HepG2 (cell line): ENCODE results near the gene CRYZL1. TPM values are rescaled to one million over a fixed set of nuclear protein-coding genes. Genes with fewer than 3 reads are reported as not detected.
A peak's percentile ranks its signal among the peaks of the same experiment; 100 is the strongest.

Source experiments
- ARNT2 ChIP-seq: sonication (generic); formaldehyde crosslinking; IDR thresholded peaks from 2 replicates; pipeline ENCODE4 v1.8.0; 2022; ENCODE audit warnings: mild to moderate bottlenecking, low read depth, missing genetic modification reagents, moderate library complexity
- CEBPB ChIP-seq: IDR thresholded peaks from 2 replicates; pipeline ENCODE4 v1.6.1; 2011; ENCODE audit warnings: low read depth, low read length, improper control_type of control experiment, borderline replicate concordance
- EP300 ChIP-seq, 3 experiments: sonication (generic) in 1 of 3; formaldehyde crosslinking in 1 of 3; IDR thresholded peaks; 2 replicates each; pipeline versions ENCODE4 v1.5.1 to v1.6.1; 2011 to 2020; ENCODE audit warnings: low read depth in 2 of 3, low read length in 2 of 3, borderline replicate concordance in 1 of 3, improper control_type of control experiment in 1 of 3, mild to moderate bottlenecking in 1 of 3, missing genetic modification reagents in 1 of 3, moderate library complexity in 1 of 3
- HNF4G ChIP-seq, 2 experiments: sonication (generic) in 1 of 2; formaldehyde crosslinking in 1 of 2; IDR thresholded peaks; 2 replicates each; pipeline versions ENCODE4 v1.4.0 to v1.6.1; 2011 to 2020; ENCODE audit warnings: borderline replicate concordance in 2 of 2, low read depth in 2 of 2, mild to moderate bottlenecking in 2 of 2, low read length in 1 of 2, missing genetic modification reagents in 1 of 2, moderate library complexity in 1 of 2
- HOXA7 ChIP-seq: sonication (generic); formaldehyde crosslinking; IDR thresholded peaks from 2 replicates; pipeline ENCODE4 v1.8.1; 2022; ENCODE audit warnings: mild to moderate bottlenecking, missing genetic modification reagents, moderate library complexity
- IKZF1 ChIP-seq: fragments of 450-650 bp; IDR thresholded peaks from 2 replicates; pipeline ENCODE4 v1.7.1; 2016
- KDM1A ChIP-seq: IDR thresholded peaks from 2 replicates; pipeline ENCODE4 v1.6.1; 2016; ENCODE audit warnings: missing compliant biosample characterization
- KDM5A ChIP-seq: fragments of 200-600 bp; sonication (generic); IDR thresholded peaks from 2 replicates; pipeline ENCODE4 v1.7.0; 2018; ENCODE audit warnings: antibody characterized with exemption, mild to moderate bottlenecking, low read length, borderline replicate concordance
- MEF2D ChIP-seq: sonication (generic); formaldehyde crosslinking; IDR thresholded peaks from 2 replicates; pipeline ENCODE4 v1.5.1; 2020; ENCODE audit warnings: mild to moderate bottlenecking, missing genetic modification reagents
- NCOR1 ChIP-seq: fragments of 200-600 bp; sonication (generic); IDR thresholded peaks from 2 replicates; pipeline ENCODE4 v1.7.0; 2017; ENCODE audit warnings: antibody characterized with exemption, low read length, borderline replicate concordance
- NFATC3 ChIP-seq: sonication (generic); formaldehyde crosslinking; IDR thresholded peaks from 2 replicates; pipeline ENCODE4 v1.5.1; 2020; ENCODE audit warnings: mild to moderate bottlenecking, missing genetic modification reagents
- NFE2L2 ChIP-seq: fragments of 150-350 bp; IDR thresholded peaks from 2 replicates; pipeline ENCODE4 v1.6.1; 2014; ENCODE audit warnings: low read length
- RXRA ChIP-seq: sonication (generic); formaldehyde crosslinking; IDR thresholded peaks from 2 replicates; pipeline ENCODE4 v1.5.1; 2020; ENCODE audit warnings: missing genetic modification reagents
- SP5 ChIP-seq: IDR thresholded peaks from 2 replicates; pipeline ENCODE4 v1.6.1; 2016; ENCODE audit warnings: low read depth, borderline replicate concordance
- THYN1 ChIP-seq: sonication (generic); formaldehyde crosslinking; IDR thresholded peaks from 2 replicates; pipeline ENCODE4 v1.8.1; 2023; ENCODE audit warnings: low read depth, mild to moderate bottlenecking, moderate library complexity, missing genetic modification reagents, borderline replicate concordance
- TOPORS ChIP-seq: sonication (generic); formaldehyde crosslinking; IDR thresholded peaks from 2 replicates; pipeline ENCODE4 v1.8.0; 2023; ENCODE audit warnings: mild to moderate bottlenecking, missing genetic modification reagents
- ZFP90 ChIP-seq: sonication (generic); formaldehyde crosslinking; IDR thresholded peaks from 2 replicates; pipeline ENCODE4 v1.8.0; 2022; ENCODE audit warnings: missing genetic modification reagents, mild to moderate bottlenecking, inconsistent platforms, borderline replicate concordance
- ZNF20 ChIP-seq: sonication (generic); formaldehyde crosslinking; IDR thresholded peaks from 2 replicates; pipeline ENCODE4 v1.4.0; 2020; ENCODE audit warnings: mild to moderate bottlenecking, moderate library complexity, missing genetic modification reagents
- ZNF451 ChIP-seq: sonication (generic); formaldehyde crosslinking; IDR thresholded peaks from 2 replicates; pipeline ENCODE4 v1.5.0; 2020; ENCODE audit warnings: mild to moderate bottlenecking, missing genetic modification reagents
- ZNF776 ChIP-seq: sonication (generic); formaldehyde crosslinking; IDR thresholded peaks from 2 replicates; pipeline ENCODE4 v1.4.0; 2020; ENCODE audit warnings: mild to moderate bottlenecking, missing genetic modification reagents
- polyA plus RNA-seq, 8 experiments: library from polyadenylated mRNA; depleted of rRNA in 3 of 8; stranded (reverse) in 7 of 8; unstranded in 1 of 8; fragments of >200 nt; fragmentation: Illumina TruSeq in 4 of 8; extraction: Trizol in 4 of 8; gene quantifications; 2 replicates each; pipeline versions ENCODE4 v1.2.1 to v1.2.3, GENCODE V29; 2011 to 2016; ENCODE audit warnings: low read depth in 4 of 8, missing spikeins in 1 of 8, mixed read lengths in 1 of 8; ENCODE audit not compliant: insufficient read depth in 1 of 8
- total RNA-seq, 5 experiments: library from RNA; depleted of rRNA; stranded (reverse); fragments of >200 nt; fragmentation: Illumina TruSeq; extraction: Trizol; gene quantifications; 2 replicates each; pipeline ENCODE4 v1.2.3, GENCODE V29; 2016; ENCODE audit warnings: low read depth in 1 of 5
- TF ChIP-seq, protein P1 (sequence below): sonication (generic); formaldehyde crosslinking; IDR thresholded peaks from 2 replicates; pipeline ENCODE4 v1.4.0; 2020; ENCODE audit warnings: missing genetic modification reagents, mild to moderate bottlenecking, borderline replicate concordance
- TF ChIP-seq, protein P2 (sequence below): sonication (generic); formaldehyde crosslinking; IDR thresholded peaks from 2 replicates; pipeline ENCODE4 v1.5.1; 2020; ENCODE audit warnings: mild to moderate bottlenecking, missing genetic modification reagents, moderate library complexity
- TF ChIP-seq, protein P3 (sequence below): sonication (generic); formaldehyde crosslinking; IDR thresholded peaks from 2 replicates; pipeline ENCODE4 v1.4.0; 2020; ENCODE audit warnings: missing genetic modification reagents

Gene CRYZL1
- total and polyA plus RNA-seq, 2 of the 13 experiments (the other 11 are each of a cell fraction or from before 2014, with no cell fraction given), result 20.3 to 27.7 TPM

DNA sequence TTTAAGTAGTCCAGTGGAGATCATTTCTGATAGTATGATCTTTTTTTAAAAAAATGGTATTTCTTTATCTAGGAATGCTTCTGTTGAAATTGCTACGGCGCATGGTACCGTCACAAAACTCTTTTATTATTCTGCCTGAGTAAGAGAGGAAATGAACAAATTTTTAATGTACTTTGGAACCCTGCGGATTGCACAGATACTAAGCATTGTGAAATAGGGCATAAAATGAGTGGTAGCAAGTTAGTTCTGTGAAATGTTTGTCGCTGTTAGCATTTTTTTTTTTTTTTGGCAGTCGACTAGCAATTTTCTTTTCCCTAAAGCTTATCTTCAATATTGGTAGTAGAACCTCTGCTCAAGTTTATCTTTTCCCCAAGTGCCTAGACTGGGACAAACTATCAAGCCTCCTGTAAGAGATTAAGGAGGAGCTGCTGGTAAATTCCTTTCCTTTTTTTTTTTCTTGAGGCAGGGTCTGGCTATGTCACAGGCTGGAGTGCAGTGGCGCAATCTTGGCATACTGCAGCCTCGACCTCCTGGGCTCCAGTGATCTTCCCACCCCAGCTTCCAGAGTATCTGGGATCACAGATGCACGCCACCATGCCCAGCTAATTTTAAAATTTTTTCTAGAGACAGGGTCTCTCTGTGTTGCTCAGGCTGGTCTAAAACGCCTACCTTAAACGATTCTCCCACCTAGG lies 3.0 kb upstream of the CRYZL1 start (continued):
- TF ChIP-seq ARNT2 (CRISPR knock-in tag) (no peak), SP5 (no peak), KDM5A (0 out of 2 replicates have a peak, but pooled peaks have one; percentile 7), NCOR1 (peak; percentile 80; the same call in 1 of the 2 replicates), NFE2L2 (no peak), ZNF20 (CRISPR knock-in tag) (no peak), MEF2D (CRISPR knock-in tag) (no peak), THYN1 (CRISPR knock-in tag) (no peak), ZNF451 (CRISPR knock-in tag) (no peak), NFATC3 (CRISPR knock-in tag) (no peak), CEBPB (peak; percentile 92), HOXA7 (CRISPR knock-in tag) (no peak), ZFP90 (CRISPR knock-in tag) (no peak), EP300 (IDR thresholded peaks at IDR 0.05; ENCODE audit: low read depth in 2 of 2, low read length in 2 of 2) (peak in 1 of 2 experiments; percentile 41; a peak in 1 of 4 replicates), EP300 (CRISPR knock-in tag; IDR thresholded peaks at IDR 0.05; ENCODE audit: borderline replicate concordance) (no peak), KDM1A (CRISPR knock-in tag) (no peak), IKZF1 (no peak), ZNF776 (CRISPR knock-in tag) (no peak), HNF4G (IDR thresholded peaks at IDR 0.05; ENCODE audit: borderline replicate concordance, low read depth, low read length) (peak; percentile 39; the same call in 1 of the 2 replicates), HNF4G (CRISPR knock-in tag; IDR thresholded peaks at IDR 0.05; ENCODE audit: borderline replicate concordance, low read depth) (no peak), TOPORS (CRISPR knock-in tag) (no peak), RXRA (CRISPR knock-in tag) (no peak)
- TF ChIP-seq, protein P1, sequence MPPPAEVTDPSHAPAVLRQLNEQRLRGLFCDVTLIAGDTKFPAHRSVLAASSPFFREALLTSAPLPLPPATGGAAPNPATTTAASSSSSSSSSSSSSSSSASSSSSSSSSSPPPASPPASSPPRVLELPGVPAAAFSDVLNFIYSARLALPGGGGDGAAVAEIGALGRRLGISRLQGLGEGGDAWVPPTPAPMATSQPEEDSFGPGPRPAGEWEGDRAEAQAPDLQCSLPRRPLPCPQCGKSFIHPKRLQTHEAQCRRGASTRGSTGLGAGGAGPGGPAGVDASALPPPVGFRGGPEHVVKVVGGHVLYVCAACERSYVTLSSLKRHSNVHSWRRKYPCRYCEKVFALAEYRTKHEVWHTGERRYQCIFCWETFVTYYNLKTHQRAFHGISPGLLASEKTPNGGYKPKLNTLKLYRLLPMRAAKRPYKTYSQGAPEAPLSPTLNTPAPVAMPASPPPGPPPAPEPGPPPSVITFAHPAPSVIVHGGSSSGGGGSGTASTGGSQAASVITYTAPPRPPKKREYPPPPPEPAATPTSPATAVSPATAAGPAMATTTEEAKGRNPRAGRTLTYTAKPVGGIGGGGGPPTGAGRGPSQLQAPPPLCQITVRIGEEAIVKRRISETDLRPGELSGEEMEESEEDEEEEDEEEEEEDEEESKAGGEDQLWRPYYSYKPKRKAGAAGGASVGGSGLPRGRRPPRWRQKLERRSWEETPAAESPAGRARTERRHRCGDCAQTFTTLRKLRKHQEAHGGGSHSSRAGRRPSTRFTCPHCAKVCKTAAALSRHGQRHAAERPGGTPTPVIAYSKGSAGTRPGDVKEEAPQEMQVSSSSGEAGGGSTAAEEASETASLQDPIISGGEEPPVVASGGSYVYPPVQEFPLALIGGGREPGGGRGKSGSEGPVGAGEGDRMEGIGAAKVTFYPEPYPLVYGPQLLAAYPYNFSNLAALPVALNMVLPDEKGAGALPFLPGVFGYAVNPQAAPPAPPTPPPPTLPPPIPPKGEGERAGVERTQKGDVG (CRISPR knock-in tag), result no peak
- TF ChIP-seq, protein P2, sequence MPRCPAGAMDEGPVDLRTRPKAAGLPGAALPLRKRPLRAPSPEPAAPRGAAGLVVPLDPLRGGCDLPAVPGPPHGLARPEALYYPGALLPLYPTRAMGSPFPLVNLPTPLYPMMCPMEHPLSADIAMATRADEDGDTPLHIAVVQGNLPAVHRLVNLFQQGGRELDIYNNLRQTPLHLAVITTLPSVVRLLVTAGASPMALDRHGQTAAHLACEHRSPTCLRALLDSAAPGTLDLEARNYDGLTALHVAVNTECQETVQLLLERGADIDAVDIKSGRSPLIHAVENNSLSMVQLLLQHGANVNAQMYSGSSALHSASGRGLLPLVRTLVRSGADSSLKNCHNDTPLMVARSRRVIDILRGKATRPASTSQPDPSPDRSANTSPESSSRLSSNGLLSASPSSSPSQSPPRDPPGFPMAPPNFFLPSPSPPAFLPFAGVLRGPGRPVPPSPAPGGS, result no peak
- TF ChIP-seq, protein P3, sequence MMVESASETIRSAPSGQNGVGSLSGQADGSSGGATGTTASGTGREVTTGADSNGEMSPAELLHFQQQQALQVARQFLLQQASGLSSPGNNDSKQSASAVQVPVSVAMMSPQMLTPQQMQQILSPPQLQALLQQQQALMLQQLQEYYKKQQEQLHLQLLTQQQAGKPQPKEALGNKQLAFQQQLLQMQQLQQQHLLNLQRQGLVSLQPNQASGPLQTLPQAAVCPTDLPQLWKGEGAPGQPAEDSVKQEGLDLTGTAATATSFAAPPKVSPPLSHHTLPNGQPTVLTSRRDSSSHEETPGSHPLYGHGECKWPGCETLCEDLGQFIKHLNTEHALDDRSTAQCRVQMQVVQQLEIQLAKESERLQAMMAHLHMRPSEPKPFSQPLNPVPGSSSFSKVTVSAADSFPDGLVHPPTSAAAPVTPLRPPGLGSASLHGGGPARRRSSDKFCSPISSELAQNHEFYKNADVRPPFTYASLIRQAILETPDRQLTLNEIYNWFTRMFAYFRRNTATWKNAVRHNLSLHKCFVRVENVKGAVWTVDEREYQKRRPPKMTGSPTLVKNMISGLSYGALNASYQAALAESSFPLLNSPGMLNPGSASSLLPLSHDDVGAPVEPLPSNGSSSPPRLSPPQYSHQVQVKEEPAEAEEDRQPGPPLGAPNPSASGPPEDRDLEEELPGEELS (CRISPR knock-in tag), result no peak
